BJ (cell line): ENCODE data around the gene CNOT10. TPM values are rescaled to one million over a fixed set of nuclear protein-coding genes. Genes with fewer than 3 reads are reported as not detected.

Experiments
- CTCF ChIA-PET: fragments of 350-600 bp; formaldehyde crosslinking; extraction: SDS; loops from one replicate; lab custom pipeline; 2021; ENCODE audit warnings: antibody characterized with exemption, inconsistent platforms; lab: Yijun Ruan, JAX
- POLR2A ChIA-PET: fragments of 300-600 bp; sonication (Branson Sonifier 250); formaldehyde crosslinking; extraction: SDS; loops from one replicate; lab custom pipeline; 2021; ENCODE audit warnings: antibody characterized with exemption; lab: Charles Lee
- DNase-seq: peaks from one replicate; pipeline ENCODE4 v3.0.0-alpha.2; 2011; ENCODE audit warnings: low read depth
- H3K27me3 ChIP-seq: 2 replicates; pipeline ENCODE4 v1.6.0; 2011; ENCODE audit warnings: low read length; ENCODE audit not compliant: control insufficient read depth, insufficient read depth
- H3K36me3 ChIP-seq: 2 replicates; pipeline ENCODE4 v1.5.1; 2011; ENCODE audit warnings: low read length; ENCODE audit not compliant: control insufficient read depth, insufficient read depth
- H3K4me3 ChIP-seq: 2 replicates; pipeline ENCODE4 v1.5.1; 2011; ENCODE audit warnings: low read depth, mild to moderate bottlenecking, control low read depth, low read length
- polyA plus RNA-seq: library from polyadenylated mRNA; depleted of rRNA; stranded (reverse); fragments of >200 nt; gene quantifications from 2 replicates; pipeline ENCODE4 v1.2.3, GENCODE V29; 2011; rRNA removed
- TF ChIP-seq, protein P1 (sequence below): IDR thresholded peaks from 2 replicates; pipeline ENCODE4 v1.5.1; 2011; ENCODE audit warnings: low read depth, mild to moderate bottlenecking, control low read depth, inconsistent platforms, low read length, moderate library complexity; ENCODE audit not compliant: insufficient read depth

The CNOT10 gene
- polyA plus RNA-seq, 1 experiment: 20.0 TPM

DNA sequence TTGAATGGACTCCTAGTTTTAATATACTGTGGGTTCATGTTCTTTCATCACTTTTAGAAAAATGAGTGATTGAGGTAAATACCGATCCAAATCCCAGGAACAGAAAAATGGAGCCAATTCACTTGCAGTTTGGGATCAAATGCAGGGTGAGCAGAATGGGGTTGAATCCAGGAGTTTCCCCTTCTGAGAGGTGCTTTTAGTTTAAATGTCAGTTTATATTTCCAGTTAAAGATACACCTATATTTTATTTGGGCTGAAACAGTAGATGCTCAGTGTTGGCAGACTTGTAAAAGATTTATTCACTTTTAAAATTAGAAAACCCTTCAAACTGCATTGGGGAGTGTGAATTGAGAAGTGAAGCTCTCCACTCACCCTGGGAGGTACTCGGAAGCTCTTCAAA is 135.4 kb downstream of the CNOT10 start:
- no peak for DNase-seq
- CTCF ChIA-PET: interaction anchor here (1.1 kb wide), 1 partner anchor 14 kb away, joined by 6 read pairs; no protein-coding TSS in a partner anchor
- POLR2A ChIA-PET: no interaction called here
- Histone ChIP-seq H3K27me3 (peaks cover 50% of the 10 kb centered on the region), H3K4me3 (no peak overlapping the region), H3K36me3 (no peaks in the 10 kb centered on the region)
- TF ChIP-seq, protein P1, sequence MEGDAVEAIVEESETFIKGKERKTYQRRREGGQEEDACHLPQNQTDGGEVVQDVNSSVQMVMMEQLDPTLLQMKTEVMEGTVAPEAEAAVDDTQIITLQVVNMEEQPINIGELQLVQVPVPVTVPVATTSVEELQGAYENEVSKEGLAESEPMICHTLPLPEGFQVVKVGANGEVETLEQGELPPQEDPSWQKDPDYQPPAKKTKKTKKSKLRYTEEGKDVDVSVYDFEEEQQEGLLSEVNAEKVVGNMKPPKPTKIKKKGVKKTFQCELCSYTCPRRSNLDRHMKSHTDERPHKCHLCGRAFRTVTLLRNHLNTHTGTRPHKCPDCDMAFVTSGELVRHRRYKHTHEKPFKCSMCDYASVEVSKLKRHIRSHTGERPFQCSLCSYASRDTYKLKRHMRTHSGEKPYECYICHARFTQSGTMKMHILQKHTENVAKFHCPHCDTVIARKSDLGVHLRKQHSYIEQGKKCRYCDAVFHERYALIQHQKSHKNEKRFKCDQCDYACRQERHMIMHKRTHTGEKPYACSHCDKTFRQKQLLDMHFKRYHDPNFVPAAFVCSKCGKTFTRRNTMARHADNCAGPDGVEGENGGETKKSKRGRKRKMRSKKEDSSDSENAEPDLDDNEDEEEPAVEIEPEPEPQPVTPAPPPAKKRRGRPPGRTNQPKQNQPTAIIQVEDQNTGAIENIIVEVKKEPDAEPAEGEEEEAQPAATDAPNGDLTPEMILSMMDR: no peak

DNA sequence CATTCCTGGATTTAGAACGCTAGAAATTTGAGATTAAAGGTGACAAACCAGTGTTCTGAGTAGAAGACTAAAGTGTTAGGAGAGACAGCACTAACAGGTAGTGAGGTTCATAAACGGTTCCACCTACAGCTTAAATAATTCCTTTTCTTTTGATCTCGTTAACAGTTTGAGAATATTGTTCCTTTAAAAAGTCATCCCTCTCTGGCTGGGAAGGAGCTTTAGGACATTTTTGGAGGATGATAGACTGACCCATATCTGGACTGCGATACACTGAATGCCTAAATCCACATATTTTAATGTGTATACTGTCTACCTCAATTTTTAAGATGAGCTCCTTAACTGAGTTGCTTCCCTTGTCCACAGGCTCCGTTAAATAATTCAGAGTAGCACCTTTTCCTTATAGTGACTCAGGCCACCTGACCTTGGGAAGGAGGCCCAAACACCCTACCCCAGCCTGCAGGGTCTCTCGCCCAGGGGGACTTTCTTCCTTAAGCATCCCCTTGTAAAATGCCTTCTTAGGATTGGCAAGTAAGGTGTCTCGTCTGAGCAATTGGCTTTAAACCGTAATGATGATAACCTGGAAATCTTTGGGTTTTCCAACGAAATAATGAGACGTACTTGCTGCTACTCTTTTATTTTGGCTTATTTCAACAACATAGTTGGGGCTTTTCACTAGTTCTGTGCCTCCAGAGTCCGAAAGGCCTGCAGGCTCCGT is 136.1 kb downstream of the CNOT10 start:
- Histone ChIP-seq H3K4me3 (no peak overlapping the region), H3K27me3 (peaks cover 52% of the 10 kb centered on the region), H3K36me3 (no peaks in the 10 kb centered on the region)
- DNase-seq: no peak
- POLR2A ChIA-PET: no interaction called here
- CTCF ChIA-PET: interaction anchor here (1.1 kb wide), 1 partner anchor 13 kb away, joined by 6 read pairs; no protein-coding TSS in a partner anchor
- TF ChIP-seq, protein P1: no peak

DNA sequence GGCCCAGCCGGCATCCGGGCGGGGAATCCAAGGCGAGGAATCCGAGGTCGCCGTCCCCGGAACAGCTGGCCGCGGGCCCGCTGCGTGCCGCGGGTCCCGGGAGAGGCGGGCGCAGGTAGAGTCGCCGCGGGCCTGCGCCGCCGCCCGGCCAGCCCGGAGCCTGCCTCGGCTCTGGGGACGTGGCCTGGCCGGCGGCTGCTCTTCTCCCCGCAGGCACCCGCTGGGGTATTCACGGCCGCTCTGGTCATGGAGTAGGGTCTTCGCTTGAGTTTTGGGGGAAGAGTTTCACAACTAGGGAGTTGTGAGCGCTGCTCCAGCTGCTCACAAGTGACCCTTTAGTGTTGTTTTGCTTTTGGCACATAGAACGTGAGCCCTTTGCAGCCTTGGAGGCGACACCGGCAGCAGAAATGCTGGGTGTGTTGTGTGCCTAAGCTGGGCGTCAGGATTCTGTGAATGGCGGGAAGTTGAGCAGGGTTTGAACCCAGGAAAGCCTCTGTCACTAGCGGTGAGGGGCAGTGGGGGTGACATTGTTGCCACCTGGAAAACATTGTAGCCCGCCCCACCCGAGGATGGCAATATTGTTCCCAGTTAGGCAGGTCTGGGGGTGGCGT is 136.8 kb downstream of the CNOT10 start:
- H3K4me3 ChIP-seq: no peak overlapping the region
- no peak for DNase-seq
- H3K36me3 ChIP-seq: no peaks in the 10 kb centered on the region
- ChIA-PET CTCF (interaction anchor here (1.1 kb wide), 1 partner anchor 13 kb away, joined by 6 read pairs; no protein-coding TSS in a partner anchor), POLR2A (no interaction called here)
- TF ChIP-seq, protein P1: no peak
- peaks cover 50% of the 10 kb centered on the region for H3K27me3 ChIP-seq

DNA sequence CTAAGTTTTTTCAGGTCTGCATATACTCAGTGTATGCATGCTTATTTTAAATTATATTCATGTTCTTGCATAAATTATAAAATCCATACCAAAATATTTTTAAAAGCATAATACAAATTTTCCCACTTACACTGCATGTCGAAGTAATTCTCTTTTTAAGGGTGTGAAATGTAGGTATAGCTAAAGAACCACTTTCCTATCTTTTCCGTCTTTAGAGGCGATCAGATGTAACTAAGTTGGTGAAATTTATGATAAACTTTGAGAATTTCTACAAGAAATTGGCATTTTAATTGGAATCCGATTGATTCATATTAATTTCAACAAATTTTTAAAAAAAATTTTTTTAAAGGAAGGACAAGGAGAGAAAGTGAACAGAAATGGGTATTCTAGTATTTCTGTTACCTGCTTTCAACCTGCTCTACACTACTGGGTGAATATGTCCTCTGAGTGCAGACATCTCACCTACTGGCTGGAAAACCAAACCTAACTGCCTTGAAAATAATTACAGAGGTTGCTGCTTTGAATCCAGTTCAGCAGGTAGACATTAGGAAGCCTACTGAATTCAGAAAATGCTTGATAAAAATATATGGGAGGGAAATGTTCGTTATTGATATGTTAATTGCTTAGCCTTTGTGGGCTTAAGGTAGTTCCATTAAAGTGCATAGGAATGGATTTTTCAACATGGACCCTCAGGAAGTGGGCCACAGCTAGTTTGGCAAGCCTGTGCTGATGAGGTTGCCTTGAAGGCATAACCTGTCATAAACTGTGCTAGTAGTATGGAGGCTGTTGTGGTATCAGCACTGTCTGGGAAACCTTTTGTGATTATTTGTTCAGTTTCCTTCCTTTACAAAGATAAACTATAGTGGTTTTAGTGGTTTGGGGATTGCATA is 137.9 kb downstream of the CNOT10 start:
- ChIA-PET POLR2A (no interaction called here), CTCF (no interaction called here)
- no peak for DNase-seq
- Histone ChIP-seq H3K27me3 (peaks cover 41% of the 10 kb centered on the region), H3K4me3 (no peak overlapping the region), H3K36me3 (no peaks in the 10 kb centered on the region)
- TF ChIP-seq, protein P1: no peak

Other genes starting within 250 kb of the CNOT10 start
- gene CMTM6, start 182.3 kb upstream of the CNOT10 start, polyA plus RNA-seq: 22.8 and 47.4 TPM in 2 replicates
- gene DYNC1LI1, start 114.3 kb upstream of the CNOT10 start, polyA plus RNA-seq: 15.9 and 26.9 TPM in 2 replicates
- not detected in 2 replicates for gene TRIM71, start 132.8 kb downstream of the CNOT10 start, polyA plus RNA-seq